A549 (cell line): ENCODE results near the gene ARHGAP32. TPM values are rescaled to one million over a fixed set of nuclear protein-coding genes. Genes with fewer than 3 reads are reported as not detected.
"Not testable (repeated sequence)": the region's sequence is repeated elsewhere in the genome, so short reads cannot be mapped to it uniquely, and the experiment has no call there.

Source experiments
- ATAC-seq, 2 experiments: fragments of 200-7000 bp in 1 of 2; fragments of >200 bp in 1 of 2; cut with Nextera tagmentation in 1 of 2; cut with Tn5 transposase in 1 of 2; 3 replicates each; pipeline versions ENCODE4 v1.8.0 to v1.9.1; 2018 to 2020; ENCODE audit warnings: mild to moderate bottlenecking in 1 of 2, moderate library complexity in 1 of 2
- CTCF ChIA-PET: fragments of 300-600 bp; sonication (Branson Sonifier 250); formaldehyde crosslinking; extraction: SDS; loops from one replicate; lab custom pipeline; 2021; ENCODE audit warnings: antibody characterized with exemption, inconsistent platforms; lab: Yijun Ruan, JAX
- POLR2A ChIA-PET: fragments of 350-600 bp; formaldehyde crosslinking; extraction: SDS; loops from one replicate; lab custom pipeline; 2021; ENCODE audit warnings: antibody characterized with exemption, inconsistent platforms; lab: Yijun Ruan, JAX
- DNase-seq, 2 experiments: peaks; one replicate each; pipeline versions ENCODE4 v3.0.0 to v3.0.0-alpha.2; 2011 to 2016; ENCODE audit warnings: low read depth in 1 of 2, low spot score in 1 of 2
- FAIRE-seq: peaks from 2 replicates; lab custom pipeline; 2011; peaks lifted over from hg19 to GRCh38; lab: Jason Lieb, UNC
- H3K27ac ChIP-seq, 2 experiments: fragments of >200 bp; sonication (Bioruptor Twin); formaldehyde crosslinking; 3 replicates each; pipeline ENCODE4 v1.5.1; 2016 to 2017
- H3K4me1 ChIP-seq: fragments of >200 bp; sonication (Bioruptor Twin); formaldehyde crosslinking; 3 replicates; pipeline ENCODE4 v1.6.1; 2016
- H3K4me2 ChIP-seq: fragments of >200 bp; sonication (Bioruptor Twin); formaldehyde crosslinking; 3 replicates; pipeline ENCODE4 v1.6.1; 2016
- H3K4me3 ChIP-seq: fragments of >200 bp; sonication (Bioruptor Twin); formaldehyde crosslinking; 3 replicates; pipeline ENCODE4 v1.5.1; 2016
- H3K9me3 ChIP-seq: fragments of >200 bp; sonication (Bioruptor Twin); formaldehyde crosslinking; 3 replicates; pipeline ENCODE4 v1.6.1; 2016
- BCL3 ChIP-seq: fragments of >200 bp; sonication (Bioruptor Twin); formaldehyde crosslinking; IDR thresholded peaks from 3 replicates; pipeline ENCODE4 v1.6.1; 2016
- CBX2 ChIP-seq: fragments of 200-600 bp; sonication (generic); IDR thresholded peaks from 2 replicates; pipeline ENCODE4 v1.6.1; 2016; ENCODE audit warnings: low read depth, mild to moderate bottlenecking, borderline replicate concordance
- CBX8 ChIP-seq: fragments of 200-600 bp; sonication (generic); IDR thresholded peaks from 2 replicates; pipeline ENCODE4 v1.6.1; 2016
- CEBPB ChIP-seq, 2 experiments: fragments of >200 bp in 1 of 2; sonication (Bioruptor Twin) in 1 of 2; formaldehyde crosslinking in 1 of 2; IDR thresholded peaks; 2 replicates each; pipeline ENCODE4 v1.6.1; 2012 to 2016
- CHD4 ChIP-seq: fragments of 200-600 bp; sonication (generic); IDR thresholded peaks from 2 replicates; pipeline ENCODE4 v1.6.1; 2016; ENCODE audit warnings: antibody characterized with exemption, mild to moderate bottlenecking, borderline replicate concordance
- E2F6 ChIP-seq: IDR thresholded peaks from 2 replicates; pipeline ENCODE4 v1.6.1; 2012; ENCODE audit warnings: low read depth, borderline replicate concordance
- EHF ChIP-seq: fragments of 250-450 bp; sonication (Bioruptor Pico); IDR thresholded peaks from 2 replicates; pipeline ENCODE4 v1.5.0; 2020; ENCODE audit warnings: mild to moderate bottlenecking
- EHMT2 ChIP-seq: fragments of 200-600 bp; sonication (generic); IDR thresholded peaks from 2 replicates; pipeline ENCODE4 v1.6.1; 2016; ENCODE audit warnings: antibody characterized with exemption, low read depth, mild to moderate bottlenecking, moderate library complexity
- ELK1 ChIP-seq: fragments of 150-350 bp; IDR thresholded peaks from 2 replicates; pipeline ENCODE4 v1.6.1; 2014; ENCODE audit warnings: low read depth, mild to moderate bottlenecking, low read length
- EP300 ChIP-seq, 2 experiments: fragments of >200 bp; sonication (Bioruptor Twin); formaldehyde crosslinking; IDR thresholded peaks; 2 replicates in 1 of 2; 3 replicates in 1 of 2; pipeline ENCODE4 v1.6.1; 2016 to 2017
- ESRRA ChIP-seq: fragments of 150-350 bp; IDR thresholded peaks from 2 replicates; pipeline ENCODE4 v1.6.1; 2014; ENCODE audit warnings: mild to moderate bottlenecking, low read length, borderline replicate concordance
- FOSB ChIP-seq: fragments of 250-450 bp; sonication (Bioruptor Pico); IDR thresholded peaks from 2 replicates; pipeline ENCODE4 v1.5.0; 2020; ENCODE audit warnings: mild to moderate bottlenecking, moderate library complexity
- HMGXB4 ChIP-seq: fragments of 250-450 bp; sonication (Bioruptor Pico); IDR thresholded peaks from 2 replicates; pipeline ENCODE4 v1.5.0; 2021; ENCODE audit warnings: mild to moderate bottlenecking, moderate library complexity, borderline replicate concordance
- HOXB13 ChIP-seq: fragments of 250-450 bp; sonication (Bioruptor Pico); IDR thresholded peaks from 2 replicates; pipeline ENCODE4 v1.5.0; 2020; ENCODE audit warnings: low read depth, mild to moderate bottlenecking, moderate library complexity
- JUN ChIP-seq, 2 experiments: fragments of >200 bp; sonication (Bioruptor Twin); formaldehyde crosslinking; IDR thresholded peaks; 2 replicates in 1 of 2; 3 replicates in 1 of 2; pipeline ENCODE4 v1.6.1; 2016 to 2017
- MAFK ChIP-seq: fragments of 450-650 bp; IDR thresholded peaks from 2 replicates; pipeline ENCODE4 v1.6.1; 2014; ENCODE audit not compliant: partially characterized antibody
- NFE2L2 ChIP-seq: fragments of 150-350 bp; conservative IDR thresholded peaks from 2 replicates; pipeline ENCODE4 v1.6.1; 2014; ENCODE audit warnings: low read length
- POLR2A ChIP-seq: IDR thresholded peaks from 2 replicates; pipeline ENCODE4 v1.6.1; 2012; ENCODE audit warnings: mild to moderate bottlenecking, low read length
- RAD21 ChIP-seq, 2 experiments: fragments of >200 bp in 1 of 2; sonication (Bioruptor Twin) in 1 of 2; formaldehyde crosslinking in 1 of 2; IDR thresholded peaks in 1 of 2; conservative IDR thresholded peaks in 1 of 2; 2 replicates in 1 of 2; 3 replicates in 1 of 2; pipeline ENCODE4 v1.6.1; 2012 to 2018; ENCODE audit warnings: inconsistent platforms in 1 of 2
- SREBF2 ChIP-seq: fragments of 450-650 bp; IDR thresholded peaks from 2 replicates; pipeline ENCODE4 v1.6.1; 2014; ENCODE audit warnings: mild to moderate bottlenecking, moderate library complexity
- ZC3H11A ChIP-seq: fragments of 450-650 bp; IDR thresholded peaks from 2 replicates; pipeline ENCODE4 v1.6.1; 2014; ENCODE audit warnings: antibody characterized with exemption, mild to moderate bottlenecking
- ZSCAN20 ChIP-seq: fragments of 250-450 bp; sonication (Bioruptor Pico); IDR thresholded peaks from 2 replicates; pipeline ENCODE4 v1.8.0; 2022; ENCODE audit warnings: mild to moderate bottlenecking, moderate library complexity
- WGBS: methylation state at CpG from one replicate; pipeline ENCODE4 v1.1.6; 2017; ENCODE audit errors: missing lambda C conversion rate; 5-methylcytosine and 5-hydroxymethylcytosine counted together
- polyA plus RNA-seq, 4 experiments: library from polyadenylated mRNA; depleted of rRNA in 3 of 4; stranded (reverse); fragments of >200 nt; fragmentation: RNase III in 1 of 4; extraction: RNeasy Plus Mini Kit Qiagen cat#74134 plus additional on column Dnase treatment in 1 of 4; gene quantifications; 2 replicates in 3 of 4; 3 replicates in 1 of 4; pipeline ENCODE4 v1.2.3, GENCODE V29; 2011 to 2017

Gene ARHGAP32
- polyA plus RNA-seq, 2 of the 4 experiments (the other 2 are of a cell fraction), result 4.4 to 9.0 TPM

GRCh38 chr11:128921793-128922192 is 270.3 kb downstream of the ARHGAP32 start:
- Histone ChIP-seq H3K4me2 (no peak overlapping the region), H3K4me3 (no peak overlapping the region), H3K27ac (no peak overlapping the region), H3K4me1 (no peaks in the 10 kb centered on the region), H3K9me3 (no peaks in the 10 kb centered on the region)
- no peak for ATAC-seq
- no peak for DNase-seq
- no peak for TF ChIP-seq NFE2L2
- TF ChIP-seq ZSCAN20 (CRISPR knock-in tag), result no peak
- TF ChIP-seq JUN (IDR thresholded peaks at IDR 0.05), result no peak
- no peak for TF ChIP-seq CHD4
- TF ChIP-seq POLR2A, result no peak
- no peak for TF ChIP-seq E2F6
- TF ChIP-seq ELK1, result no peak
- no peak for TF ChIP-seq CEBPB (IDR thresholded peaks at IDR 0.05)
- FAIRE-seq, result no peak
- ChIA-PET POLR2A (no interaction called here), CTCF (interaction anchor here (4.5 kb wide), 1 partner anchor 37 kb away, joined by 25 read pairs; no protein-coding TSS in a partner anchor)
- 87% methylated on average over 4 of the region's 4 CpGs for WGBS

- Histone ChIP-seq H3K4me2 (no peak overlapping the region), H3K4me3 (no peak overlapping the region), H3K27ac (no peak overlapping the region), H3K4me1 (no peaks in the 10 kb centered on the region)
- no peak for DNase-seq
- TF ChIP-seq ELK1, result no peak
- TF ChIP-seq BCL3, result no peak
- TF ChIP-seq POLR2A, result no peak
- TF ChIP-seq, all 56 proteins: peak for 0
- WGBS, result 63% methylated on average over 12 of the region's 15 CpGs
- ATAC-seq (no peak), FAIRE-seq (no peak)
- ChIA-PET CTCF (interaction anchor here (4.5 kb wide), 1 partner anchor 36 kb away, joined by 25 read pairs; no protein-coding TSS in a partner anchor), POLR2A (no interaction called here)
- H3K9me3 ChIP-seq, result no peaks in the 10 kb centered on the region
These were observed 271.5 kb downstream of the ARHGAP32 start for GRCh38 chr11:128920666-128921065.

GRCh38 chr11:128919635-128920034 is 272.5 kb downstream of the ARHGAP32 start:
- not testable (repeated sequence) for H3K9me3 ChIP-seq, H3K27ac ChIP-seq, DNase-seq, ATAC-seq, FAIRE-seq, H3K4me2 ChIP-seq, H3K4me1 ChIP-seq, H3K4me3 ChIP-seq
- ChIA-PET CTCF (interaction anchor here (4.5 kb wide), 1 partner anchor 35 kb away, joined by 25 read pairs; no protein-coding TSS in a partner anchor), POLR2A (interaction anchor here (0.5 kb wide), 1 partner anchor 1348 kb away, joined by 3 read pairs; no protein-coding TSS in a partner anchor)
- 53% methylated on average over 4 of the region's 7 CpGs for WGBS

GRCh38 chr11:128919216-128919615 is 272.9 kb downstream of the ARHGAP32 start:
- FAIRE-seq (no peak), DNase-seq (no peak), ATAC-seq (no peak)
- WGBS, result 22% methylated on average over 1 of the region's 5 CpGs
- H3K4me1 ChIP-seq, result no peaks in the 10 kb centered on the region
- POLR2A ChIA-PET, result no interaction called here
- CTCF ChIA-PET, result interaction anchor here (4.5 kb wide), 1 partner anchor 34 kb away, joined by 25 read pairs; no protein-coding TSS in a partner anchor
- H3K9me3 ChIP-seq, result no peaks in the 10 kb centered on the region
- H3K4me2 ChIP-seq, result no peak overlapping the region
- no peak overlapping the region for H3K27ac ChIP-seq
- no peak overlapping the region for H3K4me3 ChIP-seq
- TF ChIP-seq FOSB (CRISPR knock-in tag) (no peak), HMGXB4 (CRISPR knock-in tag) (no peak), SREBF2 (no peak), EHF (CRISPR knock-in tag) (no peak), EHMT2 (no peak), ESRRA (no peak), MAFK (no peak), CEBPB (IDR thresholded peaks at IDR 0.05) (no peak), RAD21 (conservative IDR thresholded peaks at IDR 0.05 in 1 of 2, IDR thresholded peaks at IDR 0.05 in 1 of 2) (no peak), HOXB13 (no peak), CBX2 (no peak), ZC3H11A (no peak), EP300 (IDR thresholded peaks at IDR 0.05) (no peak), CBX8 (no peak)
